DND-41 (cell line): ENCODE measurements around the gene MVB12B.

Experiments
- CTCF ChIP-seq: IDR thresholded peaks from 2 replicates; pipeline ENCODE4 v1.5.1; 2012; ENCODE audit warnings: borderline replicate concordance, low read length, moderate library complexity, mild to moderate bottlenecking; ENCODE audit not compliant: poor library complexity, severe bottlenecking; ENCODE audit errors: extremely low read depth
- EZH2 ChIP-seq: IDR thresholded peaks from 3 replicates; pipeline ENCODE4 v1.6.1; 2012; ENCODE audit warnings: borderline replicate concordance, low read depth, mild to moderate bottlenecking, moderate library complexity, low read length, inconsistent platforms; ENCODE audit not compliant: severe bottlenecking

DNA sequence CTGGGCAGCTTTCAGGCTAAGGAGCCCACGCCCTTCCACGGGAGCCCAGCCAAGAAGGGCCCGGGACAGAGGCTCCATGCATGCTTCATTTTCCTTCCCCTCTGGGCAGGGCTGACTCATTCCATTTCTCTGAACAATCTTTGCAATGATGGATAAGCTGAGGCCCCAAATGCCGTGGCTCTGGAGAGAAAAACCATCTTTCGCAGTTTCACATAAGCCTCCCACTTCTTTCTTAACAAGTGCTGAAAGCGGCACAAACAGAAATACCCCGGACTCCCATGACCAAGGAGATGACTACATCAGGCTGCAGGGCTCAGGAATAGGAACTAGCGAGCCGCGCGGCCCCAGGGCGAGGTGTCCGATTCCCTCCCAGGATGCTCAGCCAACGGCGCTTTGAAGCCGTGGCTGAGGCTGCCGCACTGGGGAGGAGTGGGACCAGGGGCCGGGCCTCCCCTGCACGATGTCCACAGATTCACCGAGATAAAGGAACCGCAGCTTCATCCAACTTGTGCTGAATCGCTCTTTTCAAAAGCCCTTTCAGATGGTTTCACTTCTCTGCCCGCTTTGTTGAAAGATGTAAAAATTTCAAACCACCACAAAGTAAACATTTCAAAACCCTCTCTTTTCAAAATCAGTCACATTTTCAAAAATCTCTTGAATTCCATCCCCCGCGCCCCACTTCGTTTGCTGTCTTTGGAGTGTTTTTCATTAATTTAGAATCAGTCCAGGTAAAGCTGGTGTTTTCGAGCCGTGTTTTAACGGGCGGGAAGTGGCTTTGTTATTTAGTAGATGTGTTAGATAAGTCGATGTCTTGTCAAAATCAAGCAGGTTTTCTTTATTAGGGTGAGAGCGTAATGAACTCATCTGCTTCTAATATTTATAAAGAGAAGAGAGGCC, 190.6 kb downstream of the MVB12B start:
- TF ChIP-seq CTCF: no peak
- TF ChIP-seq EZH2: peak; percentile 67
